NCI-H82 treated with DMSO at 0.1 percent for 48 hours (cell line): ENCODE results near the gene OR2A12.
A peak's percentile ranks its signal among the peaks of the same experiment; 100 is the strongest.
"Not testable (repeated sequence)": the region's sequence is repeated elsewhere in the genome, so short reads cannot be mapped to it uniquely, and the experiment has no call there.

Source experiments
- DNase-seq: peaks from one replicate; lab custom pipeline; 2025; ENCODE audit not compliant: unreplicated experiment; lab: John Stamatoyannopoulos, UW

Gene OR2A12

GRCh38 chr7:144118341-144118740 is 32.3 kb downstream of the OR2A12 start:
- DNase-seq = no peak

DNA sequence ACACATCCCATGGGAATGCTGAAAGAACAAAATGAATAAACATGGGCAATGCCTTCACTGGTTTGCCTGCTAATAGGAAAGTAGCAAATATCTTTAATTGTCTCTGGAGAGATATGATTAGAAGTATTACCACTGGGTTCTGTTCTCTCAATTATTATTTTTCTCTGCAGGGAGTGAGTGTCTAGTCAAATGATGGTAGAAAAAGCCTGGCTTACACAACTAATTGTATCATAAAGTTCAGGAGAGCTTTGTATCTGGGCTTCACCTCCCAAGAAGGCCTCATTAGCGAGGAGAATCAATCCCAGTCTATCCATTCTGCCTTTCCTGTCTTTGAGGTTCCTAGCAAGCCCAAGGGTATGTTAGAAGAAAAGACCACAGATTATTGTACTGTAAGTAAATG is 36.8 kb downstream of the OR2A12 start, which contains the start of gene OR2A14:
TSS of gene OR2A14 (plus strand) at position 301 of the 400 bp plus-strand sequence. CDS start 5,937 bp downstream, outside the sequence.
- DNase-seq = no peak

GRCh38 chr7:144127714-144128334 is 41.7 kb downstream of the OR2A12 start:
- DNase-seq = peak; percentile 47

DNA sequence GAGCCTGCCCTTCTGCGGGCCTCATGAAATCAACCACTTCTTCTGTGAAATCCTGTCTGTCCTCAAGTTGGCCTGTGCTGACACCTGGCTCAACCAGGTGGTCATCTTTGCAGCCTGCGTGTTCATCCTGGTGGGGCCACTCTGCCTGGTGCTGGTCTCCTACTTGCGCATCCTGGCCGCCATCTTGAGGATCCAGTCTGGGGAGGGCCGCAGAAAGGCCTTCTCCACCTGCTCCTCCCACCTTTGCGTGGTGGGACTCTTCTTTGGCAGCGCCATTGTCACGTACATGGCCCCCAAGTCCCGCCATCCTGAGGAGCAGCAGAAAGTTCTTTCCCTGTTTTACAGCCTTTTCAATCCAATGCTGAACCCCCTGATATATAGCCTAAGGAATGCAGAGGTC is 43.5 kb downstream of the OR2A12 start:
- DNase-seq = not testable (repeated sequence)

- DNase-seq = no peak
Measured at GRCh38 chr7:144130730-144131129, 44.7 kb downstream of the OR2A12 start.

DNA sequence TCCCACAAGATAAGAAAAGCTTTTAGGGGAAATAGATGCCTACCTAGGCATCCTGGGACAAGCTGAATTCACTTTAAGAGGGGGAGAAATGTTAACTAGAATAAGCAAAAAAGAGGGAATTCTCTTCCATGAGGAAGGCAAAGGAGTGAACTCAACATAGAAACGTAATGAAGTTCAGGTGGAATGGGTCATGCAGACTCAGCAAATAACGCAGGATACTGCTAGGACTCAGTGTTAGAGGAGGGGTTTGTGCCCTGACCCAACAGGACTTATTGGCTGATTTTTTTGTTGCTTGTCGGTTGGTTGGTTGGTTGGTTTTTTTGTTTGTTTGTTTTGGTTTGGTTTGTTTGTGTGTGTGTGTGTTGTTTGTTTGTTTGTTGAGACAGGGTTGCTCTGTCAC is 46.2 kb downstream of the OR2A12 start:
- no peak for DNase-seq

DNA sequence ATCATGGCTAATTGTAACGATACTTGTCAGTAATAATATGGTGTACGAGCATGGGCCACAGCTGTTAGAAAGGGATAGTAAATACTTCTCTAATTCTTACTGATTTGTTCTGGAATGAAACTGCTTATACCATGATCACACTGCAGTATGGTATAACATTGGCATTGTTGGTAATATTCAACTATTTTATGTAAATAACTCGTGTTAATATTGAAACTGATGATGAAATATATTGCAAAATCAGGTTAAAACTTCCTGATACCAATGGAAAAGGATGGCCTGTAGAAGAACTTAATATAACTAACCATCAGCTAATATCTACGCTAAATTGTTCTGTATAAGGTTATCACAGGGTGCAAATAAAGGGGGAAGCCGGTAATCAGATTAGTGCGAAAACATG is 47.2 kb downstream of the OR2A12 start:
- no peak for DNase-seq

DNA sequence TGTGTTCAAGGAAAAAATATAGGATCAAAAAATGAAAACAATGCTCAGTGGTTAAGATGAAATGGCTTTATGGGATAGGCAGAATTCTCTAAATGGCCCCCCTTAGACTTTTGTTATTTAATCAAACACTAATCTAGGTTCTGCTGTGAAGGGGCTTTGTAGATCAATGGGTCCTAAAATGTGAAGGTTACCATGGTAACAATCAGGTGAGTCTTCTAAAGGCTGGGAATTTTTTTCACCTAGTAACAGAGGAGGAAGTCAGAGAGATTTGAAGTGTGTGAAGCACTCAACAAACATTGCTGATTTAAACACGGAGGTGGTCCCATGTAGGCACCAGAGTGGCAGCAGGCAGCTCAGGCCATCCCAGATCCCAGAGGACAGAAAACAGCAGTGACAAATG is 48.0 kb downstream of the OR2A12 start:
- no peak for DNase-seq

- no peak for DNase-seq
Measured at GRCh38 chr7:144137501-144137900, 51.4 kb downstream of the OR2A12 start.

GRCh38 chr7:144142187-144142586 is 56.1 kb downstream of the OR2A12 start:
- no peak for DNase-seq

- no peak for DNase-seq
Measured at GRCh38 chr7:144144426-144144825, 58.3 kb downstream of the OR2A12 start.

DNA sequence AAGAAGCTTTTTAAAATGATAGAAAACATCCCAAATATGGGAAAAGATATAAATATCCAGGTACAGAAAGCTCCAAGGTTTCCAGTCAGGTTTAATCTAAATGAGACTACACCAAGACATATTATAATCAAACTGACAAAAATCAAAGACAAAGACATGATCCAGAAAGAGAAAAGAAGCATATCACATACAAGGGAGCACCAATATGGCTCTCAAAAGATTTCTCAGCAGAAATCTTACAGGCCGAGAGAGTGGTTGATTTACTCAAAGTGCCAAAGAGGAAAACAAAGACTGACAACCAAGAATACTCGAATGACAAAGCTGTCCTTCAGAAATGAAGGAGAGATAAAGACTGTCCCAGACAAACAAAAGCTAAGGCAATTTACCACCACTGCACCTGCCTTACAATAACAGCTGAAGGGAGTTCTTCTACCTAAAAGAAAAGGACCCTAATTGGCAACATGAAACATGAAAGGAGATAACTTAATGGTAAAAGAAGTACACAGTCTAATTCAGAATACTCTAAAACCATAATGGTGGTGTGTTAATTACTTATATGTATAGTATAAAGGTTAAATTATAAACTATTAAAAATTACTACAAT is 62.2 kb downstream of the OR2A12 start:
- DNase-seq = no peak
